Transverse colon (tissue), 4 donors: ENCODE data around the gene RB1. TPM values are rescaled to one million over a fixed set of nuclear protein-coding genes. Genes with fewer than 3 reads are reported as not detected.

Experiments
- DNase-seq: peaks from one replicate; pipeline ENCODE4 v3.0.0-alpha.2; 2019
- H3K27ac ChIP-seq, 4 donors: fragments of 200-600 bp; sonication (generic); 2 replicates each; pipeline ENCODE4 v1.5.1; 2016 to 2018; ENCODE audit warnings: inconsistent platforms in 4 of 4
- H3K27me3 ChIP-seq: fragments of 200-600 bp; sonication (generic); 2 replicates; pipeline ENCODE4 v1.5.1; 2017; ENCODE audit warnings: inconsistent platforms
- H3K36me3 ChIP-seq, 4 donors: fragments of 200-600 bp; sonication (generic); 2 replicates each; pipeline ENCODE4 v1.5.1; 2017 to 2019; ENCODE audit warnings: inconsistent platforms in 4 of 4
- H3K4me1 ChIP-seq, 4 donors: fragments of 200-600 bp; sonication (generic); 2 replicates each; pipeline ENCODE4 v1.5.1; 2017 to 2020; ENCODE audit warnings: inconsistent platforms in 4 of 4
- H3K4me3 ChIP-seq, 4 donors: fragments of 200-600 bp; sonication (generic); 1 replicate in 1 of 4; 2 replicates in 3 of 4; pipeline versions ENCODE4 v1.5.1 to v1.6.1; 2017 to 2019; ENCODE audit warnings: inconsistent platforms in 4 of 4
- H3K9me3 ChIP-seq, 2 donors: fragments of 200-600 bp; sonication (generic); 2 replicates each; pipeline ENCODE4 v1.5.1; 2017 to 2019; ENCODE audit warnings: inconsistent platforms in 2 of 2
- CTCF ChIP-seq, 5 experiments: fragments of 200-600 bp in 3 of 5; fragments of 450-650 bp in 2 of 5; sonication (generic) in 3 of 5; IDR thresholded peaks; 1 replicate in 2 of 5; 2 replicates in 3 of 5; pipeline ENCODE4 v1.5.1; 2016 to 2017; ENCODE audit warnings: antibody characterized with exemption in 5 of 5, inconsistent platforms in 3 of 5, mild to moderate bottlenecking in 2 of 5, moderate library complexity in 1 of 5
- EP300 ChIP-seq: sonication (generic); formaldehyde crosslinking; IDR thresholded peaks from one replicate; pipeline ENCODE4 v1.6.1; 2017; ENCODE audit warnings: antibody characterized with exemption, low read depth
- POLR2A ChIP-seq: fragments of 450-650 bp; IDR thresholded peaks from one replicate; pipeline ENCODE4 v1.6.1; 2016; ENCODE audit warnings: antibody characterized with exemption, mild to moderate bottlenecking, moderate library complexity
- POLR2AphosphoS5 ChIP-seq, 3 donors: sonication (generic); formaldehyde crosslinking; IDR thresholded peaks; one replicate each; pipeline ENCODE4 v1.6.1; 2016; ENCODE audit warnings: antibody characterized with exemption in 3 of 3
- WGBS, 2 donors: methylation state at CpG; one replicate each; pipeline ENCODE4 v1.1.5; 2018; ENCODE audit warnings: low coverage in 1 of 2; 5-methylcytosine and 5-hydroxymethylcytosine counted together
- in situ Hi-C, 4 donors: fragments of 200-750 bp; cut with MboI; loops; one replicate each; pipeline versions ENCODE4 v1.15.0 to v1.15.1; 2017; ENCODE audit warnings: low sequenced_read_pairs in 3 of 4, low pct_ligation_motif_present in 1 of 4, low pct_unique_long_range_greater_than_20kb in 1 of 4
- intact Hi-C: fragments of 100-400 bp; cut with DNase I; formaldehyde crosslinking; loops from one replicate; pipeline ENCODE4 v1.15.1; 2023; ENCODE audit warnings: low total_unique reads
- total RNA-seq, 4 donors: library from RNA; depleted of rRNA; stranded (reverse); fragments of >200 nt; gene quantifications; one replicate each; pipeline ENCODE4 v1.1.0, GENCODE V29; 2016

The RB1 gene
- total RNA-seq, 4 donors from 2014 or later: 14.6 to 31.0 (median 23.2) TPM

- Histone ChIP-seq H3K27me3 (no peaks in the 10 kb centered on the region), H3K27ac (peak overlapping the region; percentile 29 to 46 (median 38)), H3K4me3 (no peak overlapping the region), H3K4me1 (peaks cover 10 to 58% (median 23%) of the 10 kb centered on the region in 4 donors), H3K9me3 (peaks cover 0 to 1% of the 10 kb centered on the region in 2 donors), H3K36me3 (no peaks in the 10 kb centered on the region)
- TF ChIP-seq POLR2AphosphoS5 (IDR thresholded peaks at IDR 0.05): no peak
- TF ChIP-seq CTCF (IDR thresholded peaks at IDR 0.05): no peak
- TF ChIP-seq EP300: no peak
- no peak for TF ChIP-seq POLR2A
- in situ Hi-C loops: no loop called here
- no peak for DNase-seq
- 32 to 57% methylated on average over 1 of the region's 1 CpG for WGBS, 2 donors
- intact Hi-C loops: no loop called here
Measured at GRCh38 chr13:48400850-48401291, 97.3 kb downstream of the RB1 start.

DNA sequence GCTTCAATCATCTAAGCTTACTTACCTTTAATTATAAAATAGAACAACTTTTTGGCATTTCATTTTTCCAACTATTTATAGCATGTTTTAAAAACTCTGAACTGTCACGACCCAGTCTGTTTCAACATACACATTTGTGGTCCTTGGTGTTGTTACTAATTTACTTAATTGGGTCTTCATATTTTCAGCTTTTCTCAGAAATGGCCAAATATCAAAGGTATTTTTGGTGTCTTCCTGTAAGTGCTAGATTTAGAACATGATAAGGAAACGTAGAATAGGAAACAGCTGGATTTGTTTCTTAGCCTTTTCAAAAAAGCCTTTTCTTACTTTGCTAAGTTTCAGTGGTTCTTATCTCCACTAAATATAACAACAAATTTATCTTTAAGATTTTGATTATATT, 97.9 kb downstream of the RB1 start:
- H3K27ac ChIP-seq: peak overlapping the region in 3 of 4 donors; percentile 34 to 46 (median 41)
- intact Hi-C loops: no loop called here
- no peak overlapping the region for H3K4me3 ChIP-seq
- peaks cover 10 to 58% (median 23%) of the 10 kb centered on the region in 4 donors for H3K4me1 ChIP-seq
- in situ Hi-C loops: no loop called here
- WGBS, 2 donors: 48 to 57% methylated on average over 2 of the region's 2 CpGs
- TF ChIP-seq EP300 (no peak), POLR2A (no peak), POLR2AphosphoS5 (IDR thresholded peaks at IDR 0.05) (no peak), CTCF (IDR thresholded peaks at IDR 0.05) (no peak)
- DNase-seq: no peak
- no peaks in the 10 kb centered on the region for H3K9me3 ChIP-seq
- H3K27me3 ChIP-seq: no peaks in the 10 kb centered on the region
- no peaks in the 10 kb centered on the region for H3K36me3 ChIP-seq

DNA sequence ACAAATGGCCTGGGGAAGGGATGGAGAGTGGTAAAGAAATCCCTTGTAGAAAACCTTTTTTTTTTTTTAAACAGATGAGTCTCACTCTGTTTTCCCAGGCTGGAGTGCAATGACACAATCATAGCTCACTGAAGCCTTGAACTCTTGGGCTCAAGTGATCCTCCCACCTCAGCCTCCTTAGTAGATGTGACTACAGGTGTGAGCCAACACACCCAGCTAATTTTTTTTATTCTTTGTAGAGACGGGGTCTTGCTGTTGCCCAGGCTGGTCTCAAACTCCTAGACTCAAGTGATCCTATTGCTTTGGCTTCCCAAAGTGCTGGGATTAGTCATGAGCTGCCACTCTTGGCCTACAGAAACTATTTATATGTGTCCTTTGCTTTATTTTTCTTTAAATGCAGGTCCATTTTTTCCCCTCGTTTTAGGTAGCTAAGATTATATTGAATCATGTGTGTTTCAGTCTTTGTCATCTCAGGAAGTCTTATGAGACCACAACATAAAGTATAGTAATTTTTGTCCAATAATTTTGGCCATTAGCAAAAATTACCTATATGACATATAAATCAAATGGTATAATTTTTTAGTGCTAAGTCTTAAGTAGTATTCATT, 98.9 kb downstream of the RB1 start:
- no peak for TF ChIP-seq POLR2A
- no peak for TF ChIP-seq EP300
- no peak for TF ChIP-seq CTCF (IDR thresholded peaks at IDR 0.05)
- TF ChIP-seq POLR2AphosphoS5 (IDR thresholded peaks at IDR 0.05): no peak
- H3K4me3 ChIP-seq: no peak overlapping the region
- intact Hi-C loops: no loop called here
- no peak for DNase-seq
- H3K9me3 ChIP-seq: no peaks in the 10 kb centered on the region
- peak overlapping the region; percentile 57 to 65 (median 62) for H3K27ac ChIP-seq
- no peaks in the 10 kb centered on the region for H3K36me3 ChIP-seq
- in situ Hi-C loops: no loop called here
- peaks cover 10 to 58% (median 23%) of the 10 kb centered on the region in 4 donors for H3K4me1 ChIP-seq
- no peaks in the 10 kb centered on the region for H3K27me3 ChIP-seq
- WGBS, 2 donors: 67 to 100% methylated on average over 1 to 2 of the region's 2 CpGs

GRCh38 chr13:48403151-48403631, 99.6 kb downstream of the RB1 start:
- Histone ChIP-seq H3K4me3 (no peak overlapping the region), H3K27ac (peak overlapping the region; percentile 57 to 65 (median 62)), H3K27me3 (no peaks in the 10 kb centered on the region), H3K36me3 (no peaks in the 10 kb centered on the region), H3K4me1 (peaks cover 10 to 51% (median 21%) of the 10 kb centered on the region in 4 donors), H3K9me3 (no peaks in the 10 kb centered on the region)
- 56 to 75% methylated on average over 2 of the region's 2 CpGs for WGBS, 2 donors
- TF ChIP-seq POLR2A (peak; percentile 35), CTCF (IDR thresholded peaks at IDR 0.05) (no peak), EP300 (no peak), POLR2AphosphoS5 (IDR thresholded peaks at IDR 0.05) (peak; percentile 14 to 39 (median 28))
- in situ Hi-C loops: no loop called here
- intact Hi-C loops: no loop called here
- no peak for DNase-seq
